ENCODE results near the gene IL1RAPL1. TPM values are rescaled to one million over a fixed set of nuclear protein-coding genes. Genes with fewer than 3 reads are reported as not detected.

The IL1RAPL1 gene
- total RNA-seq, 3 donors from 2014 or later, result 0.16 to 0.44 TPM; not detected in 1

DNA sequence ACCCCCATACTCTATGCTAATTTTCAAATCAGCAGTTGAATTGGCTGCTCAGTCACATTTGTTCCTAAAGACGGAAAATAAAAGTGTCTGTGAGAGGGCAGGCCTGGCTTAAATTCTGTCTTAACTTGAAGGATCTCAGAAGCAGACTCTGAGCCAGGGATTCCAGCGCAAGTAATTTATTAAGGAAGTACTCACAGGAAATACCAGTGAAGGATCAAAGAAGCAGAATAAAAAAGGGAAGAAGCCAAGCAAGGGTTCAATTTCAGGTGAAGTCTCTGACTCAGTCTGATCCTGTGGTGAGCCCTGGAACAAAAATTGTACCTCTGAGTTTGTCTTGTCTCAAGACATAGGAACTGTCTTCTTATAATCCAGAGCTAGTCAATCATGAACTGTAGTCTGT, 52.2 kb downstream of the IL1RAPL1 start:
- intact Hi-C loops (cut with DNase I; ENCODE audit: low total_unique reads), result no loop called here
- Histone ChIP-seq H3K4me3 (no peak overlapping the region), H3K36me3 (no peaks in the 10 kb centered on the region), H3K27me3 (peaks cover 0 to 7% of the 10 kb centered on the region in 2 donors), H3K27ac (no peak overlapping the region), H3K9me3 (no peaks in the 10 kb centered on the region), H3K4me1 (no peaks in the 10 kb centered on the region)
- TF ChIP-seq POLR2A (IDR thresholded peaks at IDR 0.05) (no peak), POLR2AphosphoS5 (IDR thresholded peaks at IDR 0.05) (no peak)
- TF ChIP-seq, protein P1, sequence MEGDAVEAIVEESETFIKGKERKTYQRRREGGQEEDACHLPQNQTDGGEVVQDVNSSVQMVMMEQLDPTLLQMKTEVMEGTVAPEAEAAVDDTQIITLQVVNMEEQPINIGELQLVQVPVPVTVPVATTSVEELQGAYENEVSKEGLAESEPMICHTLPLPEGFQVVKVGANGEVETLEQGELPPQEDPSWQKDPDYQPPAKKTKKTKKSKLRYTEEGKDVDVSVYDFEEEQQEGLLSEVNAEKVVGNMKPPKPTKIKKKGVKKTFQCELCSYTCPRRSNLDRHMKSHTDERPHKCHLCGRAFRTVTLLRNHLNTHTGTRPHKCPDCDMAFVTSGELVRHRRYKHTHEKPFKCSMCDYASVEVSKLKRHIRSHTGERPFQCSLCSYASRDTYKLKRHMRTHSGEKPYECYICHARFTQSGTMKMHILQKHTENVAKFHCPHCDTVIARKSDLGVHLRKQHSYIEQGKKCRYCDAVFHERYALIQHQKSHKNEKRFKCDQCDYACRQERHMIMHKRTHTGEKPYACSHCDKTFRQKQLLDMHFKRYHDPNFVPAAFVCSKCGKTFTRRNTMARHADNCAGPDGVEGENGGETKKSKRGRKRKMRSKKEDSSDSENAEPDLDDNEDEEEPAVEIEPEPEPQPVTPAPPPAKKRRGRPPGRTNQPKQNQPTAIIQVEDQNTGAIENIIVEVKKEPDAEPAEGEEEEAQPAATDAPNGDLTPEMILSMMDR (IDR thresholded peaks at IDR 0.05), result no peak
- DNase-seq (ENCODE audit: low spot score in 2 of 2), result no peak

DNA sequence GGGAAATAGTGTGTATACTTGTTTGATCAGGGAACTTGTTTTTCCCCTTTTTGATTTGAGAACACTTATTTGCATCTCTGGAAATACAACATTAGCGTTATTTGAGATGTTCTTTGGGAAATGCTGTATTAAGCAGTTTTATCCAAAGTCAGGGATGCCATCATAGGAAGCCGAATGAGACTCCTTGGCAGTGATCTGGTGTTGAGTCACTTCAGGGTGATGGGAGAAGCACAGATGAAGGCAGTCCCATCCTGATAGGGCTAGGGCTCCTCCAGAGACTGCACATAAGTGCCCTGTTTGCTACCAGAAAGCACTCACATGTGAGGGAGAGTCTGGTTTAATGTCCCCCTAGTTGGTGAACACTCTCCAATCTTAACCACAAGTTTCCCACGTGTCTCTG, 62.3 kb downstream of the IL1RAPL1 start:
- H3K27ac ChIP-seq, result no peak overlapping the region
- no peaks in the 10 kb centered on the region for H3K4me1 ChIP-seq
- TF ChIP-seq, protein P1 (IDR thresholded peaks at IDR 0.05), result no peak
- TF ChIP-seq POLR2AphosphoS5 (IDR thresholded peaks at IDR 0.05), result no peak
- no peak for TF ChIP-seq POLR2A (IDR thresholded peaks at IDR 0.05)
- no peaks in the 10 kb centered on the region for H3K9me3 ChIP-seq
- no peak overlapping the region for H3K4me3 ChIP-seq
- no peaks in the 10 kb centered on the region for H3K36me3 ChIP-seq
- no peak for DNase-seq (ENCODE audit: low spot score in 2 of 2)
- peaks cover 0 to 24% of the 10 kb centered on the region in 2 donors for H3K27me3 ChIP-seq
- intact Hi-C loops (cut with DNase I; ENCODE audit: low total_unique reads), result no loop called here

DNA sequence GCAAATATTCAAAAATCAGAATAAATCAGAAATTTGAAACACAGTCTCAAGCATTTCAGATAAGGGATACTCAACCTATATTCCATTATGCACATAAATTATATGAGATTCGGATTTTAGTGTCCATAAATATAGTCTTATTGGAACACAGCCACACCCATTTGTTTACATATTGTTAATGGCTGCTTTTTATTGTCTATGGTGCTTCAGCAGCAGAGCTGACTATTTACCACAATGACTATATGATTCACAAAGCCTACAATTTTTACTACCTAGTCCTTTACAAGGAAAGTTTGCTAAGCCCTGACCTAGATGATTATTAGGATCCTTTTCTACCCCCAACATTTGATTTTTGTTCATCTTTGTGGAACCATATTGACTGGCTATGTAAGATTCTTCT, 63.9 kb downstream of the IL1RAPL1 start:
- Histone ChIP-seq H3K27me3 (peaks cover 0 to 24% of the 10 kb centered on the region in 2 donors), H3K36me3 (no peaks in the 10 kb centered on the region), H3K4me1 (no peaks in the 10 kb centered on the region), H3K4me3 (no peak overlapping the region), H3K27ac (no peak overlapping the region), H3K9me3 (peaks cover 0 to 8% of the 10 kb centered on the region in 2 donors)
- TF ChIP-seq, protein P1 (IDR thresholded peaks at IDR 0.05), result no peak
- TF ChIP-seq POLR2AphosphoS5 (IDR thresholded peaks at IDR 0.05), result no peak
- no peak for TF ChIP-seq POLR2A (IDR thresholded peaks at IDR 0.05)
- DNase-seq (ENCODE audit: low spot score in 2 of 2), result no peak
- intact Hi-C loops (cut with DNase I; ENCODE audit: low total_unique reads), result no loop called here

DNA sequence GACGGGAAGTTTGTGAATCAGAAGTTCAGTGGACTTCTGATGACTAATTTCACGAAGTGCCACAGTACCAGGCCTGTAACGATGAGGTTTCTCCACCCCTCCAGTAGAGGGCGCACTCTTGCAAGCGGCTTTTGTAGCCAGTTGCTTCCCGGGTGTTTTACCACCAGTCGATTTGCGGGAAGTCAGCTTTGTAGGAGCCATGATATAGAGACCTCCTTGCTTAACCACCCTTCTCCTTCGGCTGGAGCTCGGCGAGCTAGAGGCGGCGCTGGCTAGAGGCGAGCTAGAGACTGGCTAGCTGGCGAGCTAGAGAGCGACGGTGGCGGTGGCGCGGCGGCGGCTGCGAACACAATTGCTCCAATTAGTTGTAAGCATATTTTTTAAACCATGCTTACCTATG, 72.0 kb downstream of the IL1RAPL1 start:
- no peak overlapping the region for H3K4me3 ChIP-seq
- H3K27me3 ChIP-seq, result no peaks in the 10 kb centered on the region
- no peak for TF ChIP-seq POLR2AphosphoS5 (IDR thresholded peaks at IDR 0.05)
- TF ChIP-seq POLR2A (IDR thresholded peaks at IDR 0.05), result no peak
- TF ChIP-seq, protein P1 (IDR thresholded peaks at IDR 0.05), result no peak
- no peaks in the 10 kb centered on the region for H3K4me1 ChIP-seq
- H3K27ac ChIP-seq, result no peak overlapping the region
- peaks cover 5 to 9% of the 10 kb centered on the region in 2 donors for H3K9me3 ChIP-seq
- intact Hi-C loops (cut with DNase I; ENCODE audit: low total_unique reads), result no loop called here
- no peaks in the 10 kb centered on the region for H3K36me3 ChIP-seq
- DNase-seq (ENCODE audit: low spot score in 2 of 2), result no peak

DNA sequence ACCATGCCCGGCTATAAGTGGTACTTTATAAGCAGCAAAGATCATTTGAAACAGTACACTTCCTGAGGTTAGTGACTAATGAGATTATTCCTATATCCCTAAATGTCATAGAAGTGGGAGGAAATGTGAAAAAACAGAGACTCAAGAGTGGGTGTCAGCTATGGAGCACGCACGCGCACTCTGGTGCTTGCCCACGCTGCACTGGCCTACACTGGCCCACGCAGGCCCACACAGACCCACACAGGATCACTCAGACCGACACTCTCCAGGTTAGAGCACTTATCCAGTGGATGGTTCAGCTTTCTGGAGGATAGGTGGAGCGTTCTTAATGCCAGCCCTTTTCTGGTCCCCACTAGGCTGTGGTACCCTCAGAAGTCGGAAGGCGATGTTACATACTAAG, 78.5 kb downstream of the IL1RAPL1 start:
- intact Hi-C loops (cut with DNase I; ENCODE audit: low total_unique reads), result no loop called here
- no peak for DNase-seq (ENCODE audit: low spot score in 2 of 2)
- no peaks in the 10 kb centered on the region for H3K9me3 ChIP-seq
- no peaks in the 10 kb centered on the region for H3K36me3 ChIP-seq
- TF ChIP-seq POLR2AphosphoS5 (IDR thresholded peaks at IDR 0.05) (no peak), POLR2A (IDR thresholded peaks at IDR 0.05) (no peak)
- peaks cover 0 to 14% of the 10 kb centered on the region in 2 donors for H3K27me3 ChIP-seq
- no peak overlapping the region for H3K27ac ChIP-seq
- H3K4me1 ChIP-seq, result no peaks in the 10 kb centered on the region
- H3K4me3 ChIP-seq, result no peak overlapping the region

DNA sequence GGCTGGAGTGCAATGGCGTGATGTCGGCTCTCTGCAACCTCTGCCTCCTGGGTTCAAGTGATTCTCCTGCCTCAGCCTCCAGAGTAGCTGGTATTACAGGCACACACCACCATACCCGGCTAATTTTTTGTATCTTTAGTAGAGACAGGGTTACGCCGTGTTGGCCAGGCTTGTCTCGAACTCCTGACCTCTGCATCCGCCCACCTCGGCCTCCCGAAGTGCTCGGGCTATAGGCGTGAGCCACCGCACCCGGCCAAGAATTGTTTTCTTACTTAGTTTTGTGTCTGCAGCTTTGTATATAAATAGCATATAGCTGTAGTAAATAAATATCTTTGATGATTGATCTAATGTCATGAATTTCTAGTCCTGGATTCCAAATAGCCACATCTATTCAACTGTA, 81.1 kb downstream of the IL1RAPL1 start:
- H3K4me3 ChIP-seq, result no peak overlapping the region
- H3K27me3 ChIP-seq, result peaks cover 0 to 14% of the 10 kb centered on the region in 2 donors
- no peaks in the 10 kb centered on the region for H3K36me3 ChIP-seq
- H3K4me1 ChIP-seq, result no peaks in the 10 kb centered on the region
- no peak overlapping the region for H3K27ac ChIP-seq
- no peak for DNase-seq (ENCODE audit: low spot score in 2 of 2)
- intact Hi-C loops (cut with DNase I; ENCODE audit: low total_unique reads), result no loop called here
- no peaks in the 10 kb centered on the region for H3K9me3 ChIP-seq
- TF ChIP-seq, protein P1 (IDR thresholded peaks at IDR 0.05), result no peak
- TF ChIP-seq POLR2A (IDR thresholded peaks at IDR 0.05) (no peak), POLR2AphosphoS5 (IDR thresholded peaks at IDR 0.05) (no peak)

Measured in breast epithelium (tissue), 4 donors.